Measurements from ENCODE around the gene C20orf96. TPM values are rescaled to one million over a fixed set of nuclear protein-coding genes. Genes with fewer than 3 reads are reported as not detected.

Gene C20orf96
- total RNA-seq, 2 experiments from 2014 or later = 5.9 to 6.0 TPM

DNA sequence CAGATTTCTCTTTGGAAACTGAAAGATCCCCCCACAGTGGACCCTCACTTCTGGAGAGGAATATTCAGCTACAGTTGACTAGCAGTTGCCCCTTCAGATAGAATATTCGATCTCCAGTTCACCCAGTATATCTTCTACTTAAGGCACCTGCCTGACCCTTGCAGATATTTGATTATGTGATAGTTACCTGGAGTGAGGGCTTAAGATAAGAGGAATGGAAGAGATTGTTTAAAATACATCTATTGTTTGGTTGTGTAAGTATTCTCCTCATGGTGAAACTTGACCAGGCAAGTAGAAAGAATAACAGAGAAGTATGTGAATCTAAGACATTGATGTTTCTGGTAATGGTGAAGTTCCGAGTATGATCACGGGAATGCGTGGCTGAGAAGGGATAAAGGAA is 5.3 kb upstream of the C20orf96 start:
- H3K4me1 Mint-ChIP-seq = peaks cover 39% of the 10 kb centered on the region
- H3K36me3 Mint-ChIP-seq (ENCODE audit: low read depth) = peaks cover 30% of the 10 kb centered on the region
- CTCF ChIA-PET = interaction anchor here (1.7 kb wide), 1 partner anchor 29 kb away, joined by 5 read pairs; the partner anchor contains the start of gene SOX12
- no peaks in the 10 kb centered on the region for H3K9me3 Mint-ChIP-seq
- H3K27me3 Mint-ChIP-seq = no peaks in the 10 kb centered on the region
- H3K4me3 Mint-ChIP-seq = peak overlapping the region; percentile 66
- H3K27ac Mint-ChIP-seq = peak overlapping the region; percentile 71
- POLR2A ChIA-PET = interaction anchor here (8.1 kb wide), 1 partner anchor 28 kb away, joined by 95 read pairs; the partner anchor contains the start of gene SOX12
- DNase-seq = no peak

DNA sequence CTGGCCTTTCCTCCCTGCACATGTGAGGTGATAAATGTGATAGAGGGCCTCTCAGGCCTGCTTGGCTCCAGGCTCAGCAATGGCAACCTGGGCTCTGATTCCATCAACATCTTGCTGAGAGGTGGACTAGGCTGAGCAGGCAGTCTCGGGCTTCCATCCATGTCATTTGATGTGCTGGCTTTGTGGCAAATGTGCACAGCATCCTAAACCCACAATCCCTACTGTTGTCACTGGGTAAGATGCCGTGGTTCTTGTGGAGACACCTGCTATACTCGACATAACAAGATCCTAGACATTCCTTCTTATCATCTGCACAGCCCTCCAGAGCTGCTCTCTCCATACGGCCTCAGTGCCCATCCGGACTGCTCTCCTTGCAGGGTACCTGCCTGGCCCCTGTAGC is 4.1 kb upstream of the C20orf96 start:
- Mint-ChIP-seq H3K27ac (no peak overlapping the region), H3K27me3 (no peaks in the 10 kb centered on the region), H3K9me3 (no peaks in the 10 kb centered on the region), H3K4me3 (no peak overlapping the region), H3K36me3 (ENCODE audit: low read depth) (peaks cover 19% of the 10 kb centered on the region), H3K4me1 (peaks cover 32% of the 10 kb centered on the region)
- ChIA-PET POLR2A (no interaction called here), CTCF (interaction anchor here (1.2 kb wide), 1 partner anchor 10 kb away, joined by 3 read pairs; no protein-coding TSS in a partner anchor)
- DNase-seq = no peak

GRCh38 chr20:289693-290083 is 862 bp downstream of the C20orf96 start:
- ChIA-PET POLR2A (interaction anchor here (0.8 to 1.2 kb wide), 3 partner anchors 8 to 37 kb away, joined by 3 to 4 read pairs (median 3); no protein-coding TSS in a partner anchor), CTCF (interaction anchor here (0.9 to 1.0 kb wide), 2 partner anchors 8 to 35 kb away, joined by 3 to 4 read pairs; no protein-coding TSS in a partner anchor)
- DNase-seq = no peak
- H3K4me3 Mint-ChIP-seq = no peak overlapping the region
- H3K9me3 Mint-ChIP-seq = no peaks in the 10 kb centered on the region
- H3K27me3 Mint-ChIP-seq = no peaks in the 10 kb centered on the region
- peaks cover 3% of the 10 kb centered on the region for H3K36me3 Mint-ChIP-seq (ENCODE audit: low read depth)
- H3K27ac Mint-ChIP-seq = no peak overlapping the region
- peaks cover 18% of the 10 kb centered on the region for H3K4me1 Mint-ChIP-seq

GRCh38 chr20:288956-289692 is 1.4 kb downstream of the C20orf96 start:
- no peak overlapping the region for H3K4me3 Mint-ChIP-seq
- no peaks in the 10 kb centered on the region for H3K9me3 Mint-ChIP-seq
- no peak overlapping the region for H3K27ac Mint-ChIP-seq
- no peak for DNase-seq
- ChIA-PET CTCF (interaction anchor here (0.9 to 1.0 kb wide), 2 partner anchors 9 to 35 kb away, joined by 3 to 4 read pairs; no protein-coding TSS in a partner anchor), POLR2A (interaction anchor here (0.8 to 1.2 kb wide), 4 partner anchors 9 to 37 kb away, joined by 3 to 4 read pairs (median 3); no protein-coding TSS in a partner anchor)
- H3K36me3 Mint-ChIP-seq (ENCODE audit: low read depth) = peaks cover 3% of the 10 kb centered on the region
- H3K27me3 Mint-ChIP-seq = no peaks in the 10 kb centered on the region
- peaks cover 18% of the 10 kb centered on the region for H3K4me1 Mint-ChIP-seq

GRCh38 chr20:286508-286907 is 4.0 kb downstream of the C20orf96 start:
- Mint-ChIP-seq H3K4me1 (peaks cover 16% of the 10 kb centered on the region), H3K27me3 (no peaks in the 10 kb centered on the region), H3K27ac (no peak overlapping the region), H3K36me3 (ENCODE audit: low read depth) (peaks cover 3% of the 10 kb centered on the region), H3K9me3 (no peaks in the 10 kb centered on the region), H3K4me3 (no peak overlapping the region)
- POLR2A ChIA-PET = no interaction called here
- CTCF ChIA-PET = no interaction called here
- no peak for DNase-seq

- POLR2A ChIA-PET = no interaction called here
Observed at GRCh38 chr20:284172-284571, 6.4 kb downstream of the C20orf96 start.

DNA sequence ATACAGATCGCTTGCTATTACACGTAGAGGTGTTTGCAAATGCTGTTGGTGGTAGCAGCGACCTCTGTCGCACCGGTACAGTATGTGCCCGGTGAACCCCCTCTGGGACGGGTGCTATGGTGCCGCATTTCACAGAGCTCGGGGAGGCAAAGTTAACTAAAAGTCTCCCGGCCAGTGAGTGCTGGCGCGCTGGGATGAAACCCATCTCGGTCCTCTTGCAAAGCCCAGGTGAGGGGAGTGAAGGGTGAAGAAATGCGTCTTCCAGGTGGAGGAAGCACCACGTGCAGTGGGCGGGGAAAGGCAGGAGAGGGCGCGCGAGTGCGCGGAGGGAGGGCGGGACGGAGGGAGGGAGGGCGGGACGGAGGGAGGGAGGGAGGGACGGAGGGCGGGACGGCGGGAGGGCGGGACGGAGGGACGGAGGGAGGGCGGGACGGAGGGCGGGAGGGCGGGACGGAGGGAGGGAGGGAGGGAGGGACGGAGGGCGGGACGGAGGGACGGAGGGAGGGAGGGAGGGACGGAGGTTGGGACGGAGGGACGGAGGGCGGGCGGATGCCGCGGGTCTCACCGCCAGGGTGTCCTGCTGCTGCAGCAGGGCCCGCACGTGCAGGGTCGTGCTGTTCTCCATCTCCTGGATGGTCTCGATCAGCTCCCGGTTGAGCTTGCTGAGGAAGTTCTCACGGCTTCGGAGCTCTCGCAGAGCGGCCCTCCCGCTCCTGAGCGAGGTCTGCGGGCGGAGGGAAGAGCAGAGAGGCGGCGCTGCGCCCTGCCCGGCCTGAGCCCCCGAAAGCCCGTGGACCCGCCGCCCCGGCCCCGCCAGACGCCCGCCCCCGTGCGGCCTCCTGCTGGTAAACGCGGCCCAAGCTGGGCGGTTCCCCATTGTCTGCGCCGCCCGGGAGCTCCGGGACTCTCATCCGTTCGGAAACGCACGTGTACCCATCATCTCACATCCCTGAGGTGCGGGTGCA is 11.7 kb downstream of the C20orf96 start:
- Mint-ChIP-seq H3K27me3 (no peaks in the 10 kb centered on the region), H3K4me3 (no peak overlapping the region), H3K9me3 (no peaks in the 10 kb centered on the region), H3K4me1 (no peaks in the 10 kb centered on the region), H3K36me3 (ENCODE audit: low read depth) (peaks cover 8% of the 10 kb centered on the region), H3K27ac (no peak overlapping the region)
- POLR2A ChIA-PET = no interaction called here
- CTCF ChIA-PET = interaction anchor here (1.0 kb wide), 1 partner anchor 14 kb away, joined by 3 read pairs; no protein-coding TSS in a partner anchor
- no peak for DNase-seq

More at GRCh38 chr20:284172-284571, 6.4 kb downstream of the C20orf96 start:
- Mint-ChIP-seq H3K36me3 (ENCODE audit: low read depth) (peaks cover 2% of the 10 kb centered on the region), H3K27me3 (no peaks in the 10 kb centered on the region), H3K4me1 (peaks cover 10% of the 10 kb centered on the region), H3K4me3 (no peak overlapping the region), H3K9me3 (no peaks in the 10 kb centered on the region), H3K27ac (no peak overlapping the region)
- CTCF ChIA-PET = interaction anchor here (1.3 kb wide), 1 partner anchor 10 kb away, joined by 3 read pairs; no protein-coding TSS in a partner anchor
- DNase-seq = no peak

GRCh38 chr20:278181-278580 is 12.4 kb downstream of the C20orf96 start:
- Mint-ChIP-seq H3K36me3 (ENCODE audit: low read depth) (peaks cover 8% of the 10 kb centered on the region), H3K9me3 (no peaks in the 10 kb centered on the region), H3K4me3 (no peak overlapping the region), H3K4me1 (no peaks in the 10 kb centered on the region), H3K27ac (no peak overlapping the region), H3K27me3 (no peaks in the 10 kb centered on the region)
- ChIA-PET CTCF (interaction anchor here (1.0 kb wide), 1 partner anchor 14 kb away, joined by 3 read pairs; no protein-coding TSS in a partner anchor), POLR2A (no interaction called here)
- no peak for DNase-seq

- DNase-seq = no peak
- Mint-ChIP-seq H3K9me3 (no peaks in the 10 kb centered on the region), H3K27me3 (no peaks in the 10 kb centered on the region), H3K27ac (no peak overlapping the region), H3K4me3 (no peak overlapping the region), H3K4me1 (no peaks in the 10 kb centered on the region), H3K36me3 (ENCODE audit: low read depth) (peaks cover 8% of the 10 kb centered on the region)
- POLR2A ChIA-PET = no interaction called here
- CTCF ChIA-PET = no interaction called here
Observed at GRCh38 chr20:277496-277781, 13.1 kb downstream of the C20orf96 start.

GRCh38 chr20:276620-277495 is 13.7 kb downstream of the C20orf96 start:
- Mint-ChIP-seq H3K27me3 (no peaks in the 10 kb centered on the region), H3K9me3 (no peaks in the 10 kb centered on the region), H3K4me3 (no peak overlapping the region), H3K4me1 (no peaks in the 10 kb centered on the region), H3K36me3 (ENCODE audit: low read depth) (peaks cover 8% of the 10 kb centered on the region), H3K27ac (no peak overlapping the region)
- POLR2A ChIA-PET = no interaction called here
- DNase-seq = no peak
- CTCF ChIA-PET = interaction anchor here (0.6 kb wide), 1 partner anchor 368 kb away, joined by 3 read pairs; no protein-coding TSS in a partner anchor

DNA sequence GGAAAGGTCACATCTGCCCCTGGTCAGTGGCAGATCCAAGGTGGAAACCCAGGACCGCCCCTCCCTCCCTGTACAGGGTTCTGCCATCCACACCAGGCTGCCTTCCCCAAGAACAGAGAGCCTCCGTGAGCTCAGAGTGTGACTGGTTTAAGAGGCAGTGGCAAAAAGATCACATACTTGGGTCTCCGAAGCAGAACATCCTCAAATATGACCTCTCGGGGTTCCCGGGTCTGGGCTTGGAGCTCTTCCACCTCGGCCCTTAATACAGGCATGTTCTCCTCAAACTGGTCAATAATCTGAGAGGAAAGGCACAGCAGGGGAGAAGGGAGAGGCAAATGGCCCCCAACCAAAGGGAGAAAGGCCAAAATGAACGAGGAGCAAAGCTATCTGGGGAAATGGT is 14.8 kb downstream of the C20orf96 start:
- DNase-seq = no peak
- CTCF ChIA-PET = interaction anchor here (0.6 to 1.1 kb wide), 2 partner anchors 9 to 370 kb away, joined by 3 to 4 read pairs; no protein-coding TSS in a partner anchor
- H3K27ac Mint-ChIP-seq = no peak overlapping the region
- H3K4me3 Mint-ChIP-seq = no peak overlapping the region
- no peaks in the 10 kb centered on the region for H3K9me3 Mint-ChIP-seq
- H3K36me3 Mint-ChIP-seq (ENCODE audit: low read depth) = peaks cover 8% of the 10 kb centered on the region
- no peaks in the 10 kb centered on the region for H3K4me1 Mint-ChIP-seq
- POLR2A ChIA-PET = no interaction called here
- no peaks in the 10 kb centered on the region for H3K27me3 Mint-ChIP-seq

DNA sequence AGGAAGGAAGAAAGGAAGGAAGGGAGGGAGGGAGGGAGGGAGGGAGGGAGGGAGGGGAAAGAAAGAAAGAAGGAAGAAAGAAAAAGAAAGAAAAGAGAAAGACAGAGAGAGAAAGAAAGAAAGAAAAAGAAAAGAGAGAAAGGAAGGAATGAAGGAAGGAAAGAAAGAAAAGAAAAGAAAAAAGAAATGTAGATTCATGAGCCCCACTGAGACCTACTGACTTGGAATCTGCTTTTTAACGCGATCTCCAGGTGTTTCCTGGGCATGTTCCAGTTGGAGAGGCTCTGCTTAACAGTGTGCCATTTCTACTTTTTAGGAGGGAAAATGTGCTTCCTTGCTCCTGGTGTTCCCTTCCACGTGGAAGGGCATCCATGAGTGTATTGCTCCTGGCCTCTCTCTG is 16.7 kb downstream of the C20orf96 start:
- no peak overlapping the region for H3K4me3 Mint-ChIP-seq
- H3K4me1 Mint-ChIP-seq = no peaks in the 10 kb centered on the region
- ChIA-PET CTCF (no interaction called here), POLR2A (no interaction called here)
- peaks cover 8% of the 10 kb centered on the region for H3K36me3 Mint-ChIP-seq (ENCODE audit: low read depth)
- no peaks in the 10 kb centered on the region for H3K9me3 Mint-ChIP-seq
- H3K27me3 Mint-ChIP-seq = no peaks in the 10 kb centered on the region
- H3K27ac Mint-ChIP-seq = no peak overlapping the region
- no peak for DNase-seq
